ENCODE results near the gene CCDC198.

The CCDC198 gene

DNA sequence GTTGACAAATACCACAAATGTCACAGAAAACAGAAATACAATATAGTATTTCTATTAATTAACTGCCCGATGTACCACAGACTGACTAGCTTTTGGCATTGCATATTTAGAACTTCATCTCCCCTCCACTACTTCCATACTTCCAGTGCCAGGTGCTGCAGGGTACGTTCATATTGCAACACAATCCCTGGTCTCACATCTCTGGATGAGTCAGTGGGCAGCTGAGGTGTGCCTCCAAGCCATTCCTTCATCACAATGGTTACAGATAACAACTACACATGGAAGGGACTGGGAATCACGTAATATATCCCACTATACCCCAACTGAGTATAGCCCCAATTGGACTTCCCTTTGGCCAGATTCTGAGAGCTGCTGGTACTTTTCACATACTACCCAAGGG, 31.1 kb downstream of the CCDC198 start:
- DNase-seq = no peak

DNA sequence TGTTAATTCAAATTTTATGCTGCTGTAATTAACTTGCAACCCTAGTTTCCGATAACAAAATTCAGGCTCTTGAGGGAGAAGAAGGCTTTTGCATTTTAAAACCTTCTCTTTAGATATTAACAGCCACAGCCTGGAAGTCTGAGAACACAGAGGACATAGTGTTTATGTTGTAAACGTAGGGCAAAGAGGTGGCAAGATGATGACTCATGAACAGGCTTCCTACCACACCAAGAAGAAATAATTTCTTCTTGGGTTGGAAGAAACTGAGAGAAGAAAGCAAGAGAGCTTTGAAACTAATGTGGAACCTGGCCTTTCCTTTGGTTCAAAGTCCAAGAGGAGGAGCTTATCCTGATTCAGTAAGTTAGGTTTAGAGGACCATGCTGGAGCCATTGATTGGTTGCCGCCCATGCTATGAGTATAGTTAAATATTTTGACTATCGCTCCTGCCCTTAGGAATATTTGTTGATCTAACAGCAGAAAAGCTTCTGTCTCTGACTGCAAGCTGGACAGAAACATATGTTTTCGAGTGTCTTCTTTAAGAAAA, 31.8 kb downstream of the CCDC198 start:
- DNase-seq = no peak

DNA sequence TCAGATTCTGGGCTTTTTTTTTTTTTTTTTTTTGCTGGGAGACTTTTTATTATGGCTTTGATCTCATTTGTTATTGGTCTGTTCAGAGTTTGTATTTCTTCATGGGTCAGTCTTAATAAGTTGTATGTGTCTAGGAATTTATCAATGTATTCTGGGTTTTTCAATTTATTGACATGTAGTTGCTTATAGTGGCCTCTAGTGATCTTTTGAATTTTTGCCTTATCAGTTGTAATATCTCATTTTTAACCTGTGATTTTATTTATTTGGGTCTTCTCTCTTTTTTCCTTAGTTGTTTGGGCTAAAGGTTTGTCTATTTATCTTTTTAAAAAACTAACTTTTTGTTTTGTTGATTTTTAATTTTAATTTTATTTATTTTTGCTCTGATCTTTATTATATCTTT, 57.7 kb downstream of the CCDC198 start:
- DNase-seq = no peak

DNA sequence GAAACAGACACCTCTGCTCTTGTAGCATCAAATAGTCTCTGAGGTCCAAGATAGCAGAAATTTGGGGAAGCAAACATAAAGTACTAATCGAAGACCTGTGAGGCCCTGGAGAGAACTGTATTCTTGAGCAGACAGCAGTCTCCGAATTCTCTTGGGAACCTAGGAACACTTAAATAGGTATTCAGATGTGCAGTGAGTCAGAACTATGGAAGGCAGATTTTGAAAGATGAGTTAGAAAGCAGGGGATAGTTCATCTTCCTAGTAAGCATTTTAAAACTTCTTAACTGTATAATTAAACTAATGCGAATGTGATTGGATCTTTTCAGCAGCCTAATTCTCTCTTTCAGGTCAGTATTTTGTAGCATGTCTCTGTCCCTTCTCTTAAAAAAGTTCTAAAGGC, 72.7 kb downstream of the CCDC198 start:
- DNase-seq = no peak

DNA sequence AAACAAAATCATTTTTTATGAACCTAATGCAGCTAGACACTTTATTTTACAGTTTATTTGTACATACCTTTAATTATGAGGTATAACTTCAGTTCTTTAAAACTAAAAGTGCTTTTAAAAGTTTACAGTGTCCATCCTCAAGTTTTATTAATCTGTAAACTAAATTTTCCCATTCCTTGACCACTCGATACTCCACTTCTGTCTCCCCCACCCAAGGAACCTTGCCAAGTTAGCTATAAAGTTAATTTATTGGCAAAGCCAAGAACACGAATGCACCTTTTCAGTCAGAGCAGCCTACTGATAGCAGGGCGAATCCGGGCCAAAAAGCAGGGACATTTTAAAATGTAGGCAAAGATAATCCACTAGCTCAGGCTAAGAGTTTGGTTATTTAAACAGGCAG, 73.6 kb downstream of the CCDC198 start:
- DNase-seq = no peak
